Choroid plexus epithelial cell (primary cell): ENCODE measurements around the gene KMT2C.

Experiments used
- DNase-seq: peaks from one replicate; pipeline ENCODE4 v3.0.0-alpha.2; 2010; ENCODE audit warnings: low read depth
- H3K4me3 ChIP-seq: 2 replicates; pipeline ENCODE4 v1.5.1; 2011; ENCODE audit warnings: low read depth, mild to moderate bottlenecking, control low read depth, low read length, moderate library complexity
- TF ChIP-seq, protein P1 (sequence below): conservative IDR thresholded peaks from 2 replicates; pipeline ENCODE4 v1.5.1; 2011; ENCODE audit warnings: low read depth, mild to moderate bottlenecking, control low read depth, inconsistent platforms, low read length, moderate library complexity

The KMT2C gene

DNA sequence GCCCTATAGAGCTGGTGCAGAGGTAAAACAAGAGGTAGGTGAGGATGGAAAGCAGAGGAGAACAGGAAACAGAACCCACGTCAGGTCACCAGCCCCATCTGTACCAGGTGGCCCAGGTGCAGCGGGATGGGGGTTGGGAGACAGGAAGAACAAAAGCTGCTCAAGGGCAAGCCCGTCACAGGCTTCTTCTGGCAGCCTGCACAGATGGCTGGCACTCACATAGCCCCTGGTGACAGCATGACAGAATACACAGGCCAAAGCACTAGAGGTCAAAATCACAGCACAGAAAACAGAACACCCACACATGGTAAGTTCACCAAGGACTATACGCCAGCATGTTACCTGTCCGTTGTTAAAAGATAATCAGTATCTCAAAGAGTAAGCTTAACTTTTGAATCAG lies 283.5 kb downstream of the KMT2C start:
- DNase-seq = no peak
- no peak overlapping the region for H3K4me3 ChIP-seq
- TF ChIP-seq, protein P1, sequence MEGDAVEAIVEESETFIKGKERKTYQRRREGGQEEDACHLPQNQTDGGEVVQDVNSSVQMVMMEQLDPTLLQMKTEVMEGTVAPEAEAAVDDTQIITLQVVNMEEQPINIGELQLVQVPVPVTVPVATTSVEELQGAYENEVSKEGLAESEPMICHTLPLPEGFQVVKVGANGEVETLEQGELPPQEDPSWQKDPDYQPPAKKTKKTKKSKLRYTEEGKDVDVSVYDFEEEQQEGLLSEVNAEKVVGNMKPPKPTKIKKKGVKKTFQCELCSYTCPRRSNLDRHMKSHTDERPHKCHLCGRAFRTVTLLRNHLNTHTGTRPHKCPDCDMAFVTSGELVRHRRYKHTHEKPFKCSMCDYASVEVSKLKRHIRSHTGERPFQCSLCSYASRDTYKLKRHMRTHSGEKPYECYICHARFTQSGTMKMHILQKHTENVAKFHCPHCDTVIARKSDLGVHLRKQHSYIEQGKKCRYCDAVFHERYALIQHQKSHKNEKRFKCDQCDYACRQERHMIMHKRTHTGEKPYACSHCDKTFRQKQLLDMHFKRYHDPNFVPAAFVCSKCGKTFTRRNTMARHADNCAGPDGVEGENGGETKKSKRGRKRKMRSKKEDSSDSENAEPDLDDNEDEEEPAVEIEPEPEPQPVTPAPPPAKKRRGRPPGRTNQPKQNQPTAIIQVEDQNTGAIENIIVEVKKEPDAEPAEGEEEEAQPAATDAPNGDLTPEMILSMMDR = no peak

DNA sequence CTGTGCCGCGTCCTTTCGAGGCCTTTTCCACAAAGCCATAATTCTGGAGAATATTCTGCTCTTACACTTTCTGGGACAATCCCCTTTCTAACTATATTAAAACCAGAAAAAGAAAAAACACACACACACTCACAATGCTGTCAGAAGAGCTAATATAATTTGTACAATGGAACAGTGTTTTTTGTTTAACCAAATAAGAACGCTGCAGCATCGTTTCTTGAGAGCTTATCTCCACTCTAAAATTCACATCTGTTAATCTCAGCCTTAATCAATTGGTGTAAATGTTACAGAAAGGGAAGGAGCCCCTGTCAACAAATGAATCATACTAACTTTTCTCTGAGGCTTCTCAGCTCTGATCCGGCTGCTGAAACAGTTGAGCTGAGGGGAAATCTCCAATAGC lies 286.4 kb downstream of the KMT2C start:
- TF ChIP-seq, protein P1 = no peak
- no peak overlapping the region for H3K4me3 ChIP-seq
- DNase-seq = no peak

DNA sequence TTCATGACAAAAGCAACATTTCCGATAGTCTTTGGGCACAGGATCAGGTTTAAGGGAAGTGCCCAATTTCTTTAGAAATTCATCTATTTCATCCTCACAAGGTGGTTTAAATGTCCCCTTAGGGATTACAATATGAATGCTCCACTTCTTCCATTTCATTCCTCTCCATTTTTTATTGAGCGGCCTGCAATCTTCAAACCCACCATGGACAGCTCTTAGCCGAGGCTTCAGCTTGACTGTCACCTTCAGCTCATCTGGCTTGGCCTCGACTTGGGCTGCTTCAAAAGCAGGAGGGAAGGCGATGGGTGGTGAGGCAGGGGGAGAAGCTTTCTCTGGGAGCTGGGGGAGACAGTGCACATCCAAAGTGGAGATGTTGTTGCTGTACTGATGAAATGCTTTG lies 287.1 kb downstream of the KMT2C start:
- no peak overlapping the region for H3K4me3 ChIP-seq
- DNase-seq = no peak
- TF ChIP-seq, protein P1 = no peak

DNA sequence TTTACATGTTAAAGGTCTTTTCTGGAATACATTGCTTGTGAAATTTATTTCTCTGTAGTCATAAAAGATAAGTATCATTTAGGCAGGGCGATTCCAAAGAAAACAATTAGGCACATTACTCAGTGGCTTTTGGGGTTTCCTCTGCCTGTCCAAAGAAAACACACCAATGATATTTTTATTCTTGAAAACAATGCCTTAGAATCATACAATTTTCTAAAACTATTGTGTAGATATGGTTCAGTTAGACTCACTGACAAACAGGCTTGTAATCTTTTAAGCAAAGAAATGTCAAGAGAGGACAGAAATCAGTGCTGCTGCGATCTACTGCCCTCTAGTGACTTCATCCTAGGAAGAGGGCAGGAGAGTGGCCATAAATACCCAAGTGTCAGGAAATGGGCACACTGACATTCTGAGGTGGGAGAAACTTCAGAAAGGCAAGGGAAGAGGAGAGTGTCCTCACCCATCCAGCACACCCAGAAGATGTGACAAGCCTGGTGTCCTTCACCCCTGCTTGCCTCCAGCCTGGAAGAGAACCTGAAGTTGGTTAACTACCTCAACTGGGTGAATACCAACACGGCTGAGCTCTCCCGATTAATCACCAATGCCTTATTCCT lies 289.8 kb downstream of the KMT2C start:
- TF ChIP-seq, protein P1 = peak; percentile 78
- H3K4me3 ChIP-seq = no peak overlapping the region
- DNase-seq = peak; percentile 73

DNA sequence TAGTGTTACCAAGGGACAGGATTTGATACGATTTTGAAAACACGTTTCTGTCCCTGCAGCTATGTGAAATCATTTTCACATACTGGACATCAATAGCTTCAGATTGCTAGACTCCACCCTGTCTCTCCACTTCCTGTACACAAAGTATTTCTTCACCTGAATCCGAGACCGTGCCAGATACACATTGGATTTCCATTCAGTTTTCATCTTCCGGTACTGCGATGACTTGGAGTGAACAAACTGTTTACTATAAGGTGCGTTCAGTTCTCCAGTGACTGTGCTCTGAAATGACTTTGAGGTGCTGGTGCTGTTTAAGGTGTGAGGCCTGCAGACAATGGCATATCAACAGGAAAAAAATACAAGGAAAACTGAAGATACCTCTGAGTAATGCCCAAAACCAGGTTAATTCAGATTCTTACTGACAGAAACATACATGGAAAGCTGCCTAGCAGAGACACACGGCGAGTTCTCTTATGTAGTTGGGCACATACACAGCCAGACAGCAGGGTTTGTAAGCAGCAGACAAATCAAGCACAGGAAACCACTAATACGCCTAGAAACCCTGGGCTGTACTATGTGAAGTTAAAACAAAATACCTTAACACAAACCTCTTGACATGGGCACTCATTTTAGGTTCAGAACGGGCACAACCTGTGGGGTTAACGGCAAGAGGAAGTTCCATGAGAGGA lies 291.1 kb downstream of the KMT2C start:
- H3K4me3 ChIP-seq = no peak overlapping the region
- TF ChIP-seq, protein P1 = no peak
- DNase-seq = no peak

DNA sequence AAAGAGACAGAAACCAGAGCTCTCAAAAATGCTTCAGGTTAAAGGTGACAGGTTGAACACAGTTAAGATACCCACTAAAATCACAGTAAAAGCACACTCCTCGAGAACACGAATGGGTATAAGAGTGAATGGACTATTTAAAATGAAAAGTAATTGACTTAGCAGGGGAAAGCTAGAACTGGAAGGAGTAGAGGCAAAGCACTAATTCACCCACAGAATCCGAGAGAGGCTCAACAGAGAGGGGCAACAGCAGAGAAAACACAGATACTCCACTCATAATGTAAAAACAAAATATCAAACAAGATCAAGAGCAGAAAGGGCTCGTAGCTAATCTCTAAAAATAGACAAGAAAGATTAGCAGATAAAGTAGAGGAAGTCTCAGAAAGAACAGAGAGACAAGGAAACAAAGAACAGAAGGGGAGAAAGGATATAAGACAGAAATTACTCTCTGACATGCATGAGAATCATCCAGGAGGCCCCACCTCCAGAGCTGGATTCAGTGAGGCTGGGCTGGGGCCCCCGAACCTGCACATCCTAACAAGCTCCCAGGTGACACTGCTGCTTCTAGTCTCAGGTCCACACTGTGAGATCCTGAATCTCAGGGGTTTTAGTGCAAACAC lies 292.7 kb downstream of the KMT2C start:
- TF ChIP-seq, protein P1 = no peak
- DNase-seq = no peak
- H3K4me3 ChIP-seq = no peak overlapping the region
